Neural cell (in vitro differentiated cells): ENCODE measurements around the gene PRRX2. TPM values are rescaled to one million over a fixed set of nuclear protein-coding genes. Genes with fewer than 3 reads are reported as not detected.
"Not testable (repeated sequence)": the region's sequence is repeated elsewhere in the genome, so short reads cannot be mapped to it uniquely, and the experiment has no call there.

Experiments
- H2AFZ ChIP-seq: fragments of 200-600, 300-800 bp; sonication (generic), shearing (Covaris generic); 2 replicates; pipeline ENCODE4 v1.6.0; 2014; ENCODE audit warnings: low read depth, mild to moderate bottlenecking, antibody characterized with exemption, low read length, moderate library complexity
- H3F3A ChIP-seq: fragments of 200-600 bp; shearing (Covaris generic); 2 replicates; pipeline ENCODE4 v1.6.1; 2016; ENCODE audit warnings: mild to moderate bottlenecking, moderate library complexity, mixed read lengths, antibody characterized with exemption, low read length; ENCODE audit not compliant: insufficient read depth, poor library complexity, severe bottlenecking
- H3K27ac ChIP-seq: fragments of 200-600, 300-800 bp; sonication (generic), shearing (Covaris generic); 2 replicates; pipeline ENCODE4 v1.5.1; 2014; ENCODE audit warnings: mild to moderate bottlenecking, low read length, moderate library complexity
- H3K27me3 ChIP-seq: fragments of 300-800, 200-600 bp; sonication (generic), shearing (Covaris generic); 2 replicates; pipeline ENCODE4 v1.6.0; 2014; ENCODE audit warnings: mild to moderate bottlenecking, low read depth, low read length, moderate library complexity; ENCODE audit not compliant: insufficient read depth
- H3K36me3 ChIP-seq: fragments of 300-800, 200-600 bp; sonication (generic), shearing (Covaris generic); 2 replicates; pipeline ENCODE4 v1.5.1; 2014; ENCODE audit warnings: mild to moderate bottlenecking, antibody characterized with exemption, low read length, moderate library complexity; ENCODE audit not compliant: insufficient read depth
- H3K4me2 ChIP-seq: fragments of 300-800, 200-600 bp; sonication (generic), shearing (Covaris generic); 2 replicates; pipeline ENCODE4 v1.6.0; 2014; ENCODE audit warnings: mild to moderate bottlenecking, low read length
- H3K4me3 ChIP-seq: fragments of 300-800, 200-600 bp; sonication (generic), shearing (Covaris generic); 2 replicates; pipeline ENCODE4 v1.5.1; 2014; ENCODE audit warnings: mild to moderate bottlenecking, low read length, moderate library complexity
- H3K79me2 ChIP-seq: fragments of 200-600 bp; shearing (Covaris generic); replicated peaks from 2 replicates; pipeline ENCODE4 v1.6.0; 2014; ENCODE audit warnings: mild to moderate bottlenecking, low read length, moderate library complexity; ENCODE audit not compliant: insufficient read depth
- H3K9ac ChIP-seq: fragments of 300-800, 200-600 bp; sonication (generic), shearing (Covaris generic); 2 replicates; pipeline ENCODE4 v1.6.1; 2016; ENCODE audit warnings: mild to moderate bottlenecking, low read length, mixed read lengths
- H3K9me2 ChIP-seq: fragments of 200-600 bp; shearing (Covaris generic); 2 replicates; pipeline ENCODE4 v1.6.1; 2016; ENCODE audit warnings: mild to moderate bottlenecking, low read length, mixed read lengths; ENCODE audit not compliant: insufficient read depth
- H3K9me3 ChIP-seq: fragments of 200-600, 300-800 bp; sonication (generic), shearing (Covaris generic); 2 replicates; pipeline ENCODE4 v1.6.1; 2016; ENCODE audit warnings: mild to moderate bottlenecking, mixed run types, low read length, moderate library complexity, mixed read lengths
- H4K20me1 ChIP-seq: fragments of 200-600 bp; shearing (Covaris generic); 2 replicates; pipeline ENCODE4 v1.6.1; 2016; ENCODE audit warnings: mild to moderate bottlenecking, mixed run types; ENCODE audit not compliant: insufficient read depth
- CTCF ChIP-seq: fragments of 450-650 bp; IDR thresholded peaks from 2 replicates; pipeline ENCODE4 v1.5.1; 2014; ENCODE audit warnings: antibody characterized with exemption, mild to moderate bottlenecking, moderate library complexity; ENCODE audit not compliant: poor library complexity, severe bottlenecking
- EP300 ChIP-seq: fragments of 450-650 bp; conservative IDR thresholded peaks from 2 replicates; pipeline ENCODE4 v1.6.1; 2014; ENCODE audit warnings: antibody characterized with exemption, mild to moderate bottlenecking, moderate library complexity; ENCODE audit not compliant: poor library complexity, severe bottlenecking
- EZH2 ChIP-seq: fragments of 200-600, 300-800 bp; shearing (Covaris generic), sonication (generic); IDR thresholded peaks from 2 replicates; pipeline ENCODE4 v1.6.1; 2014; ENCODE audit warnings: antibody characterized with exemption, low read length, borderline replicate concordance, mild to moderate bottlenecking; ENCODE audit not compliant: insufficient read depth, poor library complexity, severe bottlenecking
- MXI1 ChIP-seq: fragments of 450-650 bp; conservative IDR thresholded peaks from 2 replicates; pipeline ENCODE4 v1.6.1; 2014; ENCODE audit warnings: antibody characterized with exemption, mild to moderate bottlenecking; ENCODE audit not compliant: poor library complexity, severe bottlenecking
- POLR2AphosphoS5 ChIP-seq: IDR thresholded peaks from 2 replicates; pipeline ENCODE4 v1.6.1; 2012
- RAD21 ChIP-seq: fragments of 450-650 bp; conservative IDR thresholded peaks from 2 replicates; pipeline ENCODE4 v1.6.1; 2014; ENCODE audit warnings: antibody characterized with exemption, mild to moderate bottlenecking, moderate library complexity
- REST ChIP-seq: IDR thresholded peaks from 2 replicates; pipeline ENCODE4 v1.6.1; 2012; ENCODE audit warnings: borderline replicate concordance
- SMC3 ChIP-seq: fragments of 450-650 bp; conservative IDR thresholded peaks from 2 replicates; pipeline ENCODE4 v1.6.1; 2014; ENCODE audit warnings: antibody characterized with exemption, mild to moderate bottlenecking, moderate library complexity; ENCODE audit not compliant: poor library complexity
- TAF1 ChIP-seq: IDR thresholded peaks from 2 replicates; pipeline ENCODE4 v1.6.1; 2012; ENCODE audit warnings: low read depth
- polyA plus RNA-seq: library from polyadenylated mRNA; depleted of rRNA; stranded (reverse); fragments of >200 nt; gene quantifications from 2 replicates; pipeline ENCODE4 v1.2.3, GENCODE V29; 2014

The PRRX2 gene
- polyA plus RNA-seq, 1 donor from 2014 or later: not detected

GRCh38 chr9:129761293-129761900 lies 96.0 kb downstream of the PRRX2 start:
- Histone ChIP-seq H3K4me3 (no peak overlapping the region), H3K9ac (no peak overlapping the region), H3K9me2 (no peaks in the 10 kb centered on the region), H3K79me2 (no peaks in the 10 kb centered on the region), H3K9me3 (no peaks in the 10 kb centered on the region), H3K4me2 (no peak overlapping the region), H3F3A (no peaks in the 10 kb centered on the region), H3K27me3 (no peaks in the 10 kb centered on the region), H3K36me3 (no peaks in the 10 kb centered on the region), H3K27ac (no peak overlapping the region), H4K20me1 (no peaks in the 10 kb centered on the region), H2AFZ (no peak overlapping the region)
- TF ChIP-seq RAD21 (no peak), EP300 (no peak), EZH2 (no peak), CTCF (no peak), POLR2AphosphoS5 (no peak), REST (no peak), SMC3 (no peak), MXI1 (no peak), TAF1 (no peak)

DNA sequence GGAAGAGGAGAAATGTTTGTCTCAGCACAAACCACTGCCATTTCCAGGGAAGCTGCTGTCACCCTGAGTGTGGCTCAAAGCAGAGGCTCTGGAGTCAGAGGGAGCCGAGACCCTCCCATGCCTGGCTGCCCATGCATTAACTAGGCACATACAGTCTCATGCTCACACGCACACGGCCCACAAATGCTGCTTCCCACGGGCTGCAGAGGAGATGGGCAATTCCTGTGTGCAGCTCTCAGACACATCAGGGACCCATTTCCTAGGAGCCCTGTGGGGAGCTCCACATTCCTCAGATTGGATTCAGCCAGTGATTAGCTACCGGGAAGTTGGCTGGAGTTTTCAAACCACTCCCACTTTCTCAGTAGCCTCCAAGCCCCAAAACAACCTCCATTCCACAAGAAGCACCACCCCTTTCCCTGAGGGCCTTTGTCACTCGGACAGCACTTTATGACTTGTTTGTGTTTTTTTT lies 96.5 kb downstream of the PRRX2 start:
- Histone ChIP-seq H3K79me2 (no peaks in the 10 kb centered on the region), H3K4me3 (no peak overlapping the region), H3K27ac (no peak overlapping the region), H3K36me3 (no peaks in the 10 kb centered on the region), H3K4me2 (no peak overlapping the region), H3K27me3 (no peaks in the 10 kb centered on the region), H3F3A (no peaks in the 10 kb centered on the region), H2AFZ (no peak overlapping the region), H3K9ac (no peak overlapping the region), H3K9me2 (no peaks in the 10 kb centered on the region), H3K9me3 (no peaks in the 10 kb centered on the region), H4K20me1 (no peaks in the 10 kb centered on the region)
- no peak for TF ChIP-seq TAF1
- no peak for TF ChIP-seq REST
- no peak for TF ChIP-seq MXI1
- TF ChIP-seq SMC3: no peak
- no peak for TF ChIP-seq POLR2AphosphoS5
- no peak for TF ChIP-seq CTCF

DNA sequence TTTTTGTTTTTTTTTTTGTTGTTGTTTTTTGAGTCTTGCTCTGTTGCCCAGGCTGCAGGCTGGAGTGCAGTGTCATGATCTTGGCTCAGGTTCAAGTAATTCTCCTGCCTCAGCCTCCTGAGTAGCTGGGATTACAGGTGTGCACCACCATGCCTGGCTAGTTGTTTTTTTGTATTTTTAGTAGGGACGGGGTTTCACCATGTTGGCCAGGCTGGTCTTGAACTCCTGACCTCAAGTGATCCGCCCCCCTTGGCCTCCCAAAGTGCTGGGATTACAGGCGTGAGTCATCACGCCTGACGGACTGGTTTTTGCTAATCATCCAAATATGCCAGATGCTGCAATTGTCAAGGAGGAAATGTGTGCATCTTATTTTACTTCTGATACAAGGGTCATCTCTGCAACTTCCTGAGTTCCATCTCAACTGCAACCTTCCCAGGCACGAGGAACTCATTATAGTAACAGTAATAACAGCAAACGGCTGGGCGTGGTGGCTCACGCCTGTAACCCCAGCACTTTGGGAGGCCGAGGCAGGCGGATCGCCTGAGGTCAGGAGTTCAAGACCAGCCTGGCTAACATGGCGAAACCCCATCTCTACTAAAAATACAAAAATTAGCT lies 97.0 kb downstream of the PRRX2 start:
- not testable (repeated sequence) for H2AFZ ChIP-seq, H4K20me1 ChIP-seq, H3K27me3 ChIP-seq, H3K4me2 ChIP-seq, H3K9me2 ChIP-seq, H3K36me3 ChIP-seq, H3K9ac ChIP-seq, H3K79me2 ChIP-seq, H3K4me3 ChIP-seq, H3F3A ChIP-seq, H3K9me3 ChIP-seq, H3K27ac ChIP-seq
